IMR-90 (cell line): ENCODE measurements around the gene RSPH3.

ENCODE experiments used
- CEBPB ChIP-seq: IDR thresholded peaks from 2 replicates; pipeline ENCODE4 v1.6.1; 2012; ENCODE audit warnings: low read depth, low read length, improper control_type of control experiment
- CHD1 ChIP-seq: IDR thresholded peaks from 2 replicates; pipeline ENCODE4 v1.6.1; 2012; ENCODE audit warnings: low read depth, low read length, improper control_type of control experiment
- CTCF ChIP-seq: conservative IDR thresholded peaks from 2 replicates; pipeline ENCODE4 v1.5.1; 2012; ENCODE audit warnings: mild to moderate bottlenecking, low read depth, low read length, improper control_type of control experiment
- MAZ ChIP-seq: IDR thresholded peaks from 2 replicates; pipeline ENCODE4 v1.6.1; 2012; ENCODE audit warnings: low read depth, mild to moderate bottlenecking, low read length, improper control_type of control experiment, moderate library complexity, borderline replicate concordance
- NFE2L2 ChIP-seq: fragments of 150-350 bp; IDR thresholded peaks from 2 replicates; pipeline ENCODE4 v1.6.1; 2016; ENCODE audit warnings: low read depth, mild to moderate bottlenecking, low read length
- POLR2A ChIP-seq: IDR thresholded peaks from 2 replicates; pipeline ENCODE4 v1.6.1; 2012; ENCODE audit warnings: mild to moderate bottlenecking, low read depth, low read length
- RAD21 ChIP-seq: IDR thresholded peaks from 2 replicates; pipeline ENCODE4 v1.6.1; 2012; ENCODE audit warnings: low read length, improper control_type of control experiment
- SMC3 ChIP-seq: fragments of 150-350 bp; IDR thresholded peaks from 2 replicates; pipeline ENCODE4 v1.6.1; 2016; ENCODE audit warnings: low read depth, mild to moderate bottlenecking, antibody characterized with exemption, low read length, moderate library complexity
- TF ChIP-seq, protein P1 (sequence below): fragments of 150-350 bp; IDR thresholded peaks from 2 replicates; pipeline ENCODE4 v1.6.1; 2017; ENCODE audit warnings: mild to moderate bottlenecking, antibody characterized with exemption, low read length, low read depth

- TF ChIP-seq CTCF: no peak
- TF ChIP-seq CHD1: no peak
- no peak for TF ChIP-seq NFE2L2
- TF ChIP-seq RAD21: no peak
- TF ChIP-seq SMC3: no peak
- no peak for TF ChIP-seq MAZ
- no peak for TF ChIP-seq POLR2A
- TF ChIP-seq, protein P1, sequence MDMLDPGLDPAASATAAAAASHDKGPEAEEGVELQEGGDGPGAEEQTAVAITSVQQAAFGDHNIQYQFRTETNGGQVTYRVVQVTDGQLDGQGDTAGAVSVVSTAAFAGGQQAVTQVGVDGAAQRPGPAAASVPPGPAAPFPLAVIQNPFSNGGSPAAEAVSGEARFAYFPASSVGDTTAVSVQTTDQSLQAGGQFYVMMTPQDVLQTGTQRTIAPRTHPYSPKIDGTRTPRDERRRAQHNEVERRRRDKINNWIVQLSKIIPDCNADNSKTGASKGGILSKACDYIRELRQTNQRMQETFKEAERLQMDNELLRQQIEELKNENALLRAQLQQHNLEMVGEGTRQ: no peak
- TF ChIP-seq CEBPB: no peak
These were observed 4.6 kb upstream of the RSPH3 start for GRCh38 chr6:159004592-159004991.
